HL-60/S4 treated with retinoic acid at 250 ng/mL for 4 days and 3 days (cell line): ENCODE data around the gene SLC25A3.
"Not testable (repeated sequence)": the region's sequence is repeated elsewhere in the genome, so short reads cannot be mapped to it uniquely, and the experiment has no call there.

Experiments
- in situ Hi-C: fragments of 300-500 bp; cut with MboI; formaldehyde crosslinking; loops from 2 replicates; pipeline ENCODE4 v1.7.0; 2022; ENCODE audit warnings: low sequenced_read_pairs

The SLC25A3 gene

DNA sequence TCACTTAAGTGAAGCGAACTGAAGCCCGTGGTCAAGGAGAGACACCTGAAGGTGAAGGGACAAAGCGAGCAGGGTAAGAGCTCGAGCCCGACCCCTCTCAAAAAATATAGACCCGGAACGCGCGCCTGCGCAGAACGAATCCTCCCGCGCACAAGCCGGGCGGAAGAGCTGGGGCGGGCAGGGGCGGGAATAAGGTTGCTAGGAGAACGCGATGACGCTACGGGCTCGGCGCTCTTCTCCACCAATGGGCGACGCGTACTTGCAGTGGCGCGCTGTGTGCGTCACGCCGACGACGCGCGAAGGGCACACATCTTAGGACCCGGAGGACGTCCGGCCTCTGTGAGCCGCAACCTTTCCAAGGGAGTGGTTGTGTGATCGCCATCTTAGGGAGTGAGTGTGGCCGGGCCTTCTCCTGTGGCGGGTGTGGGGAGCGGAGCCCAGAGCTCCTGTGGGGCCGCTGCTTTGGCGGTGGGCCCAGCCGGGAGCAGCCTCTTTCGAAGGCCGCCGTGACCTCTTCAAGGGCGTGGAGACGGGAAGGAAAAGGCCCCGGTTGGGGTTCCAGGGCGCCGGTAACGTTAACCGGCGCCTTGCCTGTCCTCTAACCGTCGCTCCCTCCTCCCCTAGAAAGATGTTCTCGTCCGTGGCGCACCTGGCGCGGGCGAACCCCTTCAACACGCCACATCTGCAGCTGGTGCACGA is at the start of gene SLC25A3:
Gene SLC25A3, plus strand, starts transcription at position 336 of the 699 bp plus-strand sequence. Its CDS starts 293 bp downstream, at position 629.
- in situ Hi-C loops, result no loop called here

GRCh38 chr12:98543701-98544100 is 49.8 kb upstream of the SLC25A3 start:
- in situ Hi-C loops, result no loop called here

DNA sequence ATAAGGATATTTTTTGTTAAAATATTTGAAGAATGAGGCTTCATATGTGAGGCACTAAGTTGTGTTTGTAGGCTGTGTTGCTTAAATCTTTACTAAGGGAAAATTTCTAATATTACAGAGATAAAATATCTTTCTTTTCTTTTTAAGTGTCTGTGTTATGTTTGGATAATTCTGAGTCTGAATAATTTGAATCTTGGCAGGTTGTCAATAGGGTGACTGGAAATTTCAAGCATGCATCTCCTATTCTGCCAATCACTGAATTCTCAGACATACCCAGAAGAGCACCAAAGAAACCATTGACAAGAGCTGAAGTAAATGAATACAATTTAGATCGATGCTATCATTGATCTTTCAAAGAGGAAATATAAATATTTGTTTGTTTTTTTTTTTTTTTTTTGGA is 48.7 kb upstream of the SLC25A3 start:
- in situ Hi-C loops, result no loop called here

- in situ Hi-C loops, result no loop called here
These were observed 43.9 kb upstream of the SLC25A3 start for GRCh38 chr12:98549371-98550110.

DNA sequence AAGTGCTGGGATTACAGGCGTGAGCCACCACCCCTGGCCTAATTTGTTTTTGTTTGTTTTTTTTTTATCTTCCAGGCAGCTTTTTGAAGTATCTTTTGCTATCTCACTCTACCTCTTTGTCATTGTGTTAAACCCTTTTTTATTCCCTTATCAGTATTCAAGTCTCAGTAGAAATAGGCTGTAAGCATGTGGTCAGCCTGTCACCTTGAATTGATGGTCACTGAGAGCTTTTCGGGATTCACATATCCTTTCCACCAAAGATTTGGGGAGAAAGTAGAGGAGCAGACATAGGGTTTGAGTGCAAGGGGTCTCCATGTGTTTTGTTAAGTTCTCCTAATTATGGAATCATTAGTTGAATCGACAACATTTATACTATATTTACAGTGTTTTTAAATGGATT is 41.7 kb upstream of the SLC25A3 start:
- in situ Hi-C loops, result no loop called here

GRCh38 chr12:98558097-98558496 is 35.4 kb upstream of the SLC25A3 start:
- in situ Hi-C loops, result not testable (repeated sequence)

DNA sequence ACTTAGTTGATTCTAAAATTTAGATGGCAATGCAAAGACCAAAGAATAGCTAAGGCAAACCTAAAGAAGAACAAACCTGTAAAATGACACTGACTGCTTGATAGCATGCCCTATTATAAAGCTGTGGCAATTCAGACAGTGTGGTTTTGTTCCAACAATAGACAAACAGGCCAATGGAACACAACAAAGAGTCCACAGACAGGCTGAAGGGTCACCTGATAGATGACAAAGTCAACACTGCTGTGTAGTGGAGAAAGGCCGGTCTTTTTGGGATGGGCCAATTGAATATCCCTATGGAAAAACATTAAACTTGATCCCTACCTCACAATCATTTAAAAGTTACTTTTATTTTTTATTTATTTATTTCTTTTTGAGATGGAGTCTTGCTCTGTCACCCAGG is 33.8 kb upstream of the SLC25A3 start:
- in situ Hi-C loops, result no loop called here

DNA sequence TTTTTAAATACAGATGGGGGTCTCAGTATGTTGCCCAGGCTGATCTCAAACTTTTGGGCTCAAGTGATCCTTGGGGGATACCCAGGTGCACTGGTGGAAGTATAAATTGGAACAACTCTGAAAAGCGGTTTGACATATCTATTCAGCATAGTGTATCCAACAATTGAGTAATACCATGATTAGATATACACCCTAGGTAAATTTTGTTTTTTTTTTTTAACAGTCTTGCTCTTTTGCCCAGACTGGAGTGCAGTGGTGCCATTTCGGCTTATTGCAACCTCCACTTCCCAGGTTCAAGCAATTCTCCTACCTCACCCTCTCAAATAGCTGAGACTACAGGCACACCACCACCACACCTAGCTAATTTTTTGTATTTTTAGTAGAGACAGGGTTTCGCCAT is 31.6 kb upstream of the SLC25A3 start:
- in situ Hi-C loops, result no loop called here

GRCh38 chr12:98572010-98572409 is 21.5 kb upstream of the SLC25A3 start:
- in situ Hi-C loops, result no loop called here

DNA sequence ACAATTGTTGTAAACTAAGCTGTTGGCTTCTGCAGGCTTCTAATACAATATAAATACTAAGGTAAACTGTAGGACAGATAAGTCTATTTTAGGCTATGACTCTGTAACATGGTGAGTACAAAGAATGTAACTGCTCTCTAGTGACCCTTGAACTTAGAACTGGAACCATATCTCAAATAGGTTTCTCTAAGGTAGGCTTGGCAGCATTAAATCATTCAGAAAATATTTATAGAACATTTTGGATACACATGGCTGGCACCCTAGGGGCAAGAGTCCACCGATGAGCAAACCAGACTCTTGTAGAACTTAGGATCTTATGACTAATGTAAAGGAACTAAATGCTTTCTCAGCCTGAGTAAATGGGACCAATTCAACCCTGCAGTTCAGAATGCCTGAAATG is 19.4 kb upstream of the SLC25A3 start:
- in situ Hi-C loops, result no loop called here

DNA sequence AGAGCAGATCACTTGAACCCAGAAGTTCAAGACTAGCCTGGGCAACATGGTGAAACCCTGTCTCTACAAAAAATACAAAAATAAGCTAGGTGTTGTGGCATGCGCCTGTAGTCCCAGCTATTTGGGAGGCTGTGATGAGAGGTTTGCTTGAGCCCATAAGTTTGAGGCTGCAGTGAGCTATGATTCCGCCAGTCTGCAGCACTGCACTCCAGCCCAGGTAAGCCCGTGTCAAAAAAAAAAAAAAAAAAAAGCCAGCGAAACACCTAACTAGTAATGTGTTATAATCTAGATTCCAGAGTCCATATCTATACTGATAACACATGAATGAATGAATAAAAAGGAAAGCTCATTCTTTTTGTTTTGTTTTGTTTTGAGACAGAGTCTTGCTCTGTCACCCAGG is 18.5 kb upstream of the SLC25A3 start:
- in situ Hi-C loops, result no loop called here

DNA sequence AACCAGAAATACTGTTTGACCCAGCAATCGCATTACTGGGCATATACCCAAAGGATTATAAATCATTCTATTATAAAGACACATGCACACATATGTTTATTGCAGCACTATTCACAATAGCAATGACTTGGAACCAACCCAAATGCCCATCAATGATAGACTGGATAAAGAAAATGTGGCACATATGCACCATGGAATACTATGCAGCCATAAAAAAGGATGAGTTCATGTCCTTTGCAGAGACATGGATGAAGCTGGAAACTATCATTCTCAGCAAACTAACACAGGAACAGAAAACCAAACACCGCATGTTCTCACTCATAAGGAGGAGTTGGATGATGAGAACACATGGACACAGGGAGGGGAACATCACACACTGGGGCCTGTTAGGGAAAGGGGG is 16.7 kb upstream of the SLC25A3 start:
- in situ Hi-C loops, result not testable (repeated sequence)

DNA sequence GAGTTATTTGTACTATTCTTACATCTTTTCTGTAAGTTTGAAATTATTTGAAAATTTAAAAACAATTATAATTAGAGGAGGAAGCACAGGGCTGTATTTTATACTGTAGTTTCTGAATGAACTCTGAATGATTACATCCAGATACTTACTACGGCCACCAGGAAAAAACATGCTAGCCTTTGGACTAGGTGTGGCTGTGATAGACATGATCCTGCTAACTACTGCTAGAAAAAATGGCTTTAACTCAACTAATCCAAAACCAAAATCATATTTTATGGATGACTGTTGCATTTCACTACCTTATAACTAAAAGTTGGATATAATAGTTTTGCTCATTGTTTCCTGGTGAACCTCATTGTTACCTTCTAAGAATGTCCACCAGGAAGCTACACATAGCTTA is 15.1 kb upstream of the SLC25A3 start:
- in situ Hi-C loops, result no loop called here

GRCh38 chr12:98578821-98579220 is 14.7 kb upstream of the SLC25A3 start:
- in situ Hi-C loops, result no loop called here

GRCh38 chr12:98579347-98579746 is 14.1 kb upstream of the SLC25A3 start:
- in situ Hi-C loops, result no loop called here

DNA sequence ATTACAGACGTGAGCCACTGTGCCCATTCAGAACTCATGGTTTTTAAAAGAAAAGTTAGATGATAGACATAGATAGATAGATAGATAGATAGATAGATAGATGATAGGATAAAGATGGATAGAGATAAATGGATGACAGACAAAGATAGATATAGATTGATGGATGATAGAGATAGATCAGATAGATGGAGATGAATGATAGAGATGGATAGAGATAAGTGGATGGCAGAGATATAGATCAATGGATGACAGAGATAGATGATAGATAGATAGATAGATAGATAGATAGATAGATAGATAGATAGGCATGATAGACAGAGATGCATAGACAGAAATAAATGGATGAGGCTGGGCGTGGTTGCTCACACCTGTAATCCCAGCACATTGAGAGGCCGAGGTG is 13.7 kb upstream of the SLC25A3 start:
- in situ Hi-C loops, result no loop called here

DNA sequence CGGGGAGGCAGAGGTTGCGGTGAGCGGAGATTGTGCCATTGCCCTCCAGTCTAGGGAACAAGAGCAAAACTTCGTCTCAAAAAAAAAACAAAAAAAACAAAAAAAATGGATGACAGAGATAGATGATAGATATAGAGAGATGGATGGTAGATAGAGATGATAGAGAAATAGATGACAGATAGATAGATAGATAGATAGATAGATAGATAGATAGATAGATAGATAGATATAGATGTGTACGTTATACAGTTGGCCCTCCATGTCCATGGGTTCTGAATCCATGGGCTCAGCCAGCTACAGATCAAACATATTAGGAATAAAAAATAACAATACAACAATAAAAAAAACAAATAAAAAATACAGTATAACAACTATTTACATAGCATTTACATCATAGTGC is 12.8 kb upstream of the SLC25A3 start:
- in situ Hi-C loops, result no loop called here

DNA sequence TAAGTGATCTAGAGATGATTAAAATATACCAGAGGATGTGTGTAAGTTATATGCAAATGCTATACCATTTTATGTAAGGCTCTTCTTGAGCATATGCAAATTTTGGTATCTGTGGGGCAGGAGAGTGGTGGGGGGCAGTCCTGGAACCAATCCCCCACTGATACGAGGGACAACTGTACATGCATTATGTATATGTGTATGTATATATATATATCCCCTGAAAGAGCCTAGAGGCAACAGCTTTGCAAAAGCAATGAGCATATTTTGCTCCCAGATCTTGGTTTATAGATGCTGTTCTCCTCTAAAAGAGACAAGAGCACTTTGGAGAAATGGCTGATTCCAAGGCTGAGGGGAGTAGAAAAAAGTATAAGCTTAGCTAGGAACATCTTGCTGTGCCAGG is 12.4 kb upstream of the SLC25A3 start:
- in situ Hi-C loops, result no loop called here

- in situ Hi-C loops, result no loop called here
These were observed 11.4 kb upstream of the SLC25A3 start for GRCh38 chr12:98582093-98582492.

DNA sequence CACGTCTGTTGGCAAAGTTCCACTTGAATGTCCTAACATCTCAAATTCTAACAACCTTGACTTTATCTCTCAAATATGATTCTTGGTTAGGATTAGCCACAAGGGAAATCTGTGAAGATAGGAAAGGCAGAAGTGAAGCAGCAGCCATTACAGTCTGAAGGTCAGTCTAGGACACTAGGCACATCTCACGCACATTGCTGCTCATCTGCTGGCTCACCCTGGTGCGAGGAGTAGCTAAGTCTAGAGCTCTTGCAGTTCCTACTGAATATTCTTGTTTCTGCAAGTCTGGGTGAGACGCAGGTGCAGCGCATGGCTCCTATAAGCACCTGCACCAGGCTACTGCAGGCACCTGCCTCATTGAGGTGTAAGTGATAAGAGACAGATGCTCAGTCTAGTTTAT is 6.4 kb upstream of the SLC25A3 start:
- in situ Hi-C loops, result no loop called here

- in situ Hi-C loops, result no loop called here
These were observed 2.3 kb upstream of the SLC25A3 start for GRCh38 chr12:98591209-98591608.

DNA sequence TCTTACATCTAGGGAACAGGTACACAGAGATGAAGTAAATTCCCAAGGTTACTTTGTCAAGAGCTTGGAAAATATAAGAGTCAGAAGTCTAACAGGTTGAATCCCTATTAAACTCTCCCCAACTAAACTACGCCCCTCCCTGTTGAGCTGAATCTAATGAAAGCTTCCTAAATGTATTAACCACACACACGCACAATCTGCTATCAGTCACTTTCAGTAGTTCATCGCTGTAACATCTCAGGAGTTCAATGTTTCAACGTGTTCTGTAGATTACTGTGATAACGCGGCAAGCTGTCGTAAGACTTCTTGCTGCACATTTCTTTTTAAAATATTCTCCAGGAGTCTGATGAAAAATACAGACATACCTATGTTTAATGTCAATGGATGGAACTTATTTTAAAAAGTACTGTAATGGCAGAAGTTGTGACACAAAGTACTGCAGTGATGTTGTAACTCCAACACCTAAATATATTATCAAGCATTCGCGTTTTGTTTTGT is 612 bp upstream of the SLC25A3 start:
- in situ Hi-C loops, result no loop called here
